GM12878 (cell line): ENCODE data around the gene SLC25A29. TPM values are rescaled to one million over a fixed set of nuclear protein-coding genes. Genes with fewer than 3 reads are reported as not detected.

Source experiments
- ATAC-seq: fragments of 200-7000 bp; cut with Tn5 transposase; 3 replicates; pipeline ENCODE4 v1.9.1; 2020; ENCODE audit warnings: mild to moderate bottlenecking, moderate library complexity
- BruUV-seq: library from RNA; stranded (reverse); fragments of 400-500 nt; replicated peaks from 2 replicates; lab custom pipeline; 2021; lab: Mats Ljungman, UMichigan
- CTCF ChIA-PET: fragments of 300-600 bp; sonication (Branson Sonifier 250); formaldehyde crosslinking; extraction: SDS; loops from one replicate; lab custom pipeline; 2021; ENCODE audit warnings: inconsistent platforms; lab: Yijun Ruan, JAX
- POLR2A ChIA-PET: fragments of 350-600 bp; formaldehyde crosslinking; extraction: SDS; loops from one replicate; lab custom pipeline; 2021; ENCODE audit warnings: inconsistent platforms; lab: Charles Lee
- RAD21 ChIA-PET: fragments of 300-600 bp; sonication (Branson Sonifier 250); formaldehyde crosslinking; loops from one replicate; lab custom pipeline; 2023; ENCODE audit warnings: antibody characterized with exemption; ENCODE audit not compliant: unreplicated experiment; lab: Charles Lee
- SMC1A ChIA-PET: fragments of 300-600 bp; sonication (Branson Sonifier 250); formaldehyde crosslinking; loops from one replicate; lab custom pipeline; 2023; ENCODE audit not compliant: unreplicated experiment, uncharacterized antibody; lab: Charles Lee
- DNase-seq: peaks from one replicate; pipeline ENCODE4 v3.0.0-alpha.2; 2011; ENCODE audit warnings: low read depth, low spot score
- FAIRE-seq: peaks from 3 replicates; lab custom pipeline; 2011; peaks lifted over from hg19 to GRCh38; lab: Jason Lieb, UNC
- H2AFZ ChIP-seq: 2 replicates; pipeline ENCODE4 v1.6.0; 2011; ENCODE audit warnings: low read depth, low read length, control low read depth; ENCODE audit not compliant: control insufficient read depth
- H3K27ac ChIP-seq: 2 replicates; pipeline ENCODE4 v1.5.1; 2011; ENCODE audit warnings: control low read depth; ENCODE audit not compliant: control insufficient read depth, insufficient read depth
- H3K27me3 ChIP-seq, 2 experiments: replicated peaks in 1 of 2; 2 replicates each; pipeline versions ENCODE4 v1.6.0 to v1.6.1; 2011; ENCODE audit warnings: low read length in 1 of 2; ENCODE audit not compliant: control insufficient read depth in 2 of 2, insufficient read depth in 2 of 2
- H3K36me3 ChIP-seq, 2 experiments: 2 replicates each; pipeline ENCODE4 v1.5.1; 2011; ENCODE audit warnings: low read length in 1 of 2; ENCODE audit not compliant: control insufficient read depth in 2 of 2, insufficient read depth in 2 of 2
- H3K4me1 ChIP-seq: 2 replicates; pipeline ENCODE4 v1.6.1; 2011; ENCODE audit warnings: mild to moderate bottlenecking, low read length, moderate library complexity, mixed read lengths; ENCODE audit not compliant: control insufficient read depth, insufficient read depth
- H3K4me2 ChIP-seq: 2 replicates; pipeline ENCODE4 v1.6.0; 2011; ENCODE audit warnings: control low read depth; ENCODE audit not compliant: control insufficient read depth, insufficient read depth
- H3K4me3 ChIP-seq: fragments of 200-600 bp; sonication (generic); 2 replicates; pipeline ENCODE4 v1.5.1; 2016
- H3K79me2 ChIP-seq: 2 replicates; pipeline ENCODE4 v1.6.0; 2011; ENCODE audit warnings: low read length; ENCODE audit not compliant: control insufficient read depth, insufficient read depth
- H3K9ac ChIP-seq: 2 replicates; pipeline ENCODE4 v1.8.0; 2011; ENCODE audit warnings: low read length, control low read depth, mixed read lengths; ENCODE audit not compliant: control insufficient read depth, insufficient read depth
- H3K9me3 ChIP-seq: replicated peaks from 3 replicates; pipeline ENCODE4 v1.5.1; 2011; ENCODE audit warnings: mild to moderate bottlenecking, low read length; ENCODE audit not compliant: control insufficient read depth, insufficient read depth
- H4K20me1 ChIP-seq: 2 replicates; pipeline ENCODE4 v1.6.0; 2011; ENCODE audit not compliant: control insufficient read depth, insufficient read depth
- POLR2A ChIP-seq: IDR thresholded peaks from 2 replicates; pipeline ENCODE4 v1.6.1; 2011; ENCODE audit warnings: low read depth, mild to moderate bottlenecking, low read length
- SMAD1 ChIP-seq: fragments of 450-650 bp; IDR thresholded peaks from 2 replicates; pipeline ENCODE4 v1.6.1; 2018; ENCODE audit warnings: mild to moderate bottlenecking, low read depth; ENCODE audit not compliant: partially characterized antibody
- WGBS: methylation state at CpG from one replicate; pipeline ENCODE4 v1.1.6; 2016; ENCODE audit warnings: low lambda C conversion rate; ENCODE audit not compliant: insufficient replicate concordance, insufficient coverage; ENCODE audit errors: missing lambda C conversion rate; 5-methylcytosine and 5-hydroxymethylcytosine counted together
- in situ Hi-C: fragments of 300-500 bp; cut with MboI; formaldehyde crosslinking; loops from 9 replicates; pipeline ENCODE4 v1.14.3; 2018; ENCODE audit warnings: mixed read lengths
- intact Hi-C: fragments of 100-400 bp; cut with micrococcal nuclease; formaldehyde crosslinking; loops from one replicate; pipeline ENCODE4 v1.14.2; 2022; ENCODE audit not compliant: unreplicated experiment
- polyA plus RNA-seq, 11 experiments: library from polyadenylated mRNA; depleted of rRNA in 4 of 11; unstranded in 6 of 11; stranded (reverse) in 5 of 11; fragments of >200 nt; fragmentation: Nextera tagmentation in 4 of 11; fragmentation: Illumina TruSeq in 1 of 11; extraction: Ambion mirVana in 4 of 11; extraction: Trizol in 1 of 11; gene quantifications; 1 replicate in 1 of 11; 2 replicates in 10 of 11; pipeline versions ENCODE4 v1.2.1 to v1.2.3, GENCODE V29; 2011 to 2016; ENCODE audit warnings: inconsistent platforms in 2 of 11, missing spikeins in 2 of 11, low read depth in 1 of 11
- total RNA-seq, 4 experiments: library from RNA; depleted of rRNA in 3 of 4; stranded (reverse); fragments of >200 nt in 3 of 4; fragmentation: Illumina TruSeq in 1 of 4; extraction: Trizol in 1 of 4; gene quantifications; 2 replicates each; pipeline versions ENCODE4 v1.2.1 to v1.2.3, GENCODE V29; 2013 to 2021
- TF ChIP-seq, protein P1 (sequence below): IDR thresholded peaks from 2 replicates; pipeline ENCODE4 v1.6.1; 2011; ENCODE audit warnings: low read depth, low read length, improper control_type of control experiment, borderline replicate concordance
- TF ChIP-seq, protein P2 (sequence below): IDR thresholded peaks from 2 replicates; pipeline ENCODE4 v1.6.1; 2011; ENCODE audit warnings: mild to moderate bottlenecking, low read depth, low read length, moderate library complexity; ENCODE audit not compliant: insufficient replicate concordance

Gene SLC25A29
- total and polyA plus RNA-seq, 10 of the 15 experiments (the other 5 are each of a cell fraction or from before 2014, with no cell fraction given), result 0.42 to 13.3 (median 4.0) TPM; not detected in 1

DNA sequence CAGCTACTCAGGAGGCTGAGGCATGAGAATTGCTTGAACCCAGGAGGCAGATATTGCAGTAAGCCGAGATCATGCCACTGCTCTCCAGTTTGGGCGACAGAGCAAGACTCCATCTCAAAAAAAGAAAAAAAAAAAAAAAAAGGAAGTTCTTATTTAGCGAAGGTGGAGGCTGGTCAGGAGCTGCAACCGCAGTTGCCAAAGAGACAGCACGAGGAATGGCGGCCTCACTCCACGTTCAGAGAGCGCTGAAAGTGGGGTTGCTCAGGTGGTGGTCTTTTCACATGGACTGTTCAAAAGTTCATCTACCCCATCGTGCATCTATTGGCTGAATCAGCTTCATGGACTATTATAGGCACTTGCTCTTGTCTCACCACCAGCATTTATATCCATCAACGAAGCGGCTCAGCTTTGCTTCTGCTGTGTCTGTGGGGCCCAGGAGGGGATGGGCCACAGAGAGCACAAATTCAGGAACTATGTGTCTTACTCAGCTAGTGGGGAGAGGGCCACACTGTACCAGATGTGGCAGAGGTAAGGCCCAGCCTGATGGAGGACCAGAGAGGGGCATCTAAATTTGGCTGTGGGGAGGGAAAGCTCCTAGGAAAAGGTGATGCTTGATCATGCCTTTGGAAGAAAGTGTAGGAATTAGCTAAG is 44.2 kb upstream of the SLC25A29 start (continued):
- TF ChIP-seq, protein P1, sequence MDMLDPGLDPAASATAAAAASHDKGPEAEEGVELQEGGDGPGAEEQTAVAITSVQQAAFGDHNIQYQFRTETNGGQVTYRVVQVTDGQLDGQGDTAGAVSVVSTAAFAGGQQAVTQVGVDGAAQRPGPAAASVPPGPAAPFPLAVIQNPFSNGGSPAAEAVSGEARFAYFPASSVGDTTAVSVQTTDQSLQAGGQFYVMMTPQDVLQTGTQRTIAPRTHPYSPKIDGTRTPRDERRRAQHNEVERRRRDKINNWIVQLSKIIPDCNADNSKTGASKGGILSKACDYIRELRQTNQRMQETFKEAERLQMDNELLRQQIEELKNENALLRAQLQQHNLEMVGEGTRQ, result no peak

DNA sequence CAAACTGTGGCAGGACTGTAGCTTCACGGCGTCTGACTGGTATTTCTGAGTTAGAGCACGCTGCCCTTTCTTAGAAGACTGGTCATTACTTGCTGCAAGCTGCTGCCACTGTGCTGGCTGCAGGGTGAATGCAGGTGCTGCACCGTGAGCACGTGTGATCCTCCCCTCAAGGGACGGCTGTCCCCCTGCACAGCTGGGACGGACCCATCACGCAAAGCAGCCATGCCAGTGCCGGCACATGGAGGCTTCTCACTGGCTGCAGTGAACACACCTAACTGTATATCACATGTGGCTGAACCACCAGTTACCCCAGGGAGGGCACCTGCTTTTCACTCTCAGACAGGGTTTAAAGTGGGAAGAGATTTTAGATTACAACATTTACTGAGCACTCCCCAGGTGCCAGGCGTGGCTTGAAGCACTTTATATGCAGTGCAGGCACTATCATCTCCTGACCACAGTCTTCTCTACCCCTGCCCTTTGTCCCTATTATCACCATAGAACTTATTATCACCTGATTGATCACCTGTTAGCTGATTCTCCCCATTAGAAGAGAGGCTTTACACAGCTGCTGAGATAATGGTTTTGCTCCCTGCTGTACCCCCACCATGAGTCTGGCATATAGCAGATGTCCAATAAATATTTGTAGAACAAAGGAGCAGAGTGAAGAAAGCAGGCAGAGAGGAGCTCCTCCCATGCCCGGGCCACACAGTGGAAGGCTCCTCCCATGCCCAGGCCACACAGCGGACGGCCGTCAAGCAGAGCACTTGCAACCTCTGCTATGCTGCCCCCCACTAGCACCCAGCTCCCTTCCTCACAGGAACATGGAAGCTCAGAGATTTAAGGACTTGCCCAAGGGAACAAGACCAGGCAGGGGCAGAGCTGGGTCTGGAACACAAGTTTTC is 42.8 kb upstream of the SLC25A29 start:
- CTCF ChIA-PET, result interaction anchor here (0.8 to 1.5 kb wide), 2 partner anchors 8 to 86 kb away, joined by 3 to 8 read pairs; no protein-coding TSS in a partner anchor
- no peak overlapping the region for H3K4me2 ChIP-seq
- H4K20me1 ChIP-seq, result no peaks in the 10 kb centered on the region
- RAD21 ChIA-PET, result interaction anchor here (0.5 kb wide), 1 partner anchor 1749 kb away, joined by 4 read pairs; no protein-coding TSS in a partner anchor
- 91% methylated on average over 14 of the region's 14 CpGs for WGBS
- in situ Hi-C loops, result no loop called here
- no peak overlapping the region for H3K4me3 ChIP-seq
- no peaks in the 10 kb centered on the region for H3K79me2 ChIP-seq
- ATAC-seq, result no peak
- no peak for TF ChIP-seq SMAD1
- TF ChIP-seq, protein P2, sequence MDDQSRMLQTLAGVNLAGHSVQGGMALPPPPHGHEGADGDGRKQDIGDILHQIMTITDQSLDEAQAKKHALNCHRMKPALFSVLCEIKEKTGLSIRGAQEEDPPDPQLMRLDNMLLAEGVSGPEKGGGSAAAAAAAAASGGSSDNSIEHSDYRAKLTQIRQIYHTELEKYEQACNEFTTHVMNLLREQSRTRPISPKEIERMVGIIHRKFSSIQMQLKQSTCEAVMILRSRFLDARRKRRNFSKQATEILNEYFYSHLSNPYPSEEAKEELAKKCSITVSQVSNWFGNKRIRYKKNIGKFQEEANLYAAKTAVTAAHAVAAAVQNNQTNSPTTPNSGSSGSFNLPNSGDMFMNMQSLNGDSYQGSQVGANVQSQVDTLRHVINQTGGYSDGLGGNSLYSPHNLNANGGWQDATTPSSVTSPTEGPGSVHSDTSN, result no peak
- peak; percentile 57 for TF ChIP-seq POLR2A
- TF ChIP-seq, all 136 proteins: peak for 1
- H3K36me3 ChIP-seq, result peaks cover 44 to 47% of the 10 kb centered on the region in 2 experiments
- no TSS peak for BruUV-seq
- FAIRE-seq (no peak), DNase-seq (no peak)
- no peak overlapping the region for H3K9ac ChIP-seq
- H3K4me1 ChIP-seq, result no peaks in the 10 kb centered on the region
- no peak overlapping the region for H2AFZ ChIP-seq
- intact Hi-C loops, result no loop called here
- H3K9me3 ChIP-seq, result no peaks in the 10 kb centered on the region
- H3K27ac ChIP-seq, result no peak overlapping the region
- no peaks in the 10 kb centered on the region for H3K27me3 ChIP-seq
- ChIA-PET SMC1A (interaction anchor here (0.9 to 1.2 kb wide), 2 partner anchors 8 to 46 kb away, joined by 3 read pairs; no protein-coding TSS in a partner anchor), POLR2A (interaction anchor here (1.3 kb wide), 1 partner anchor 12 kb away, joined by 3 read pairs; no protein-coding TSS in a partner anchor)
